ENCODE measurements around the gene CHFR. TPM values are rescaled to one million over a fixed set of nuclear protein-coding genes. Genes with fewer than 3 reads are reported as not detected.

CHFR gene
- total RNA-seq, 1 donor from 2014 or later, result 7.9 TPM

DNA sequence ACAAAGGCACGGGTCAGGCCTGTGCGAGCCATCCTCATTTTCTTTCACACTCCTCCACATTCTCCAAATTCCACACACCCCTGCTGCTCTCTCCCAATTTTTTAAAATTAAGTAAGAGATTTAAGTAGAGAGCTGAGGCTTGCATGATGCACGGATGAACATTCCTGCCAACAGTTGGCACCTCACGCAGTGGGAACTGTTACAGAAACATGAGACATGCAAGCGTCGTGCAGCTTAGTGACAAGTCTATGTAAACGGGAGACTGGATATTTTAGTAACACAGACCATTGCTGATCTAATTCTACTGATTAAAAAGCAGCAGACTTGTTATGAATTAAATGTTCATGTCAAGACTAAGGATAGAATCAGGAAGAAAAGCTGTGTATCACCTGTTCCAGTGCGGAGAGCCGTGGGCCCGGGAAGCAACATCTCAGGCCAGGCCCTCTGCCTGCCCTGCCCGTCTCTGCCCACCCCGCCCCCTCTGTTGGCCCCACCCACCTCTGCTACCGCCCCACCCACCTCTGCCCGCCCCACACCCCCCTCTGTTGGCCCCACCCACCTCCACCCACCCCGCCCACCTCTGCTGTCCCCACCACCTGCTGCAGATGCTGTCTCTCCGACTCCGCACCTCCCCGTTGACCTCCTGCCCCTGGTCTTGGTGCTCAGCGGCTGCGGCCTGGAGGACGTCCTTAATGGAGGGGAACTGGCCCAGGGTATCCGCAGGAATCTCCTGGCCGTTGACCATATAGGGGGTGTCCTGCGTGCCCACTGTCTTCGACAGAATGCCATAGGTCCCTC, 79.9 kb downstream of the CHFR start:
- TF ChIP-seq, protein P1, sequence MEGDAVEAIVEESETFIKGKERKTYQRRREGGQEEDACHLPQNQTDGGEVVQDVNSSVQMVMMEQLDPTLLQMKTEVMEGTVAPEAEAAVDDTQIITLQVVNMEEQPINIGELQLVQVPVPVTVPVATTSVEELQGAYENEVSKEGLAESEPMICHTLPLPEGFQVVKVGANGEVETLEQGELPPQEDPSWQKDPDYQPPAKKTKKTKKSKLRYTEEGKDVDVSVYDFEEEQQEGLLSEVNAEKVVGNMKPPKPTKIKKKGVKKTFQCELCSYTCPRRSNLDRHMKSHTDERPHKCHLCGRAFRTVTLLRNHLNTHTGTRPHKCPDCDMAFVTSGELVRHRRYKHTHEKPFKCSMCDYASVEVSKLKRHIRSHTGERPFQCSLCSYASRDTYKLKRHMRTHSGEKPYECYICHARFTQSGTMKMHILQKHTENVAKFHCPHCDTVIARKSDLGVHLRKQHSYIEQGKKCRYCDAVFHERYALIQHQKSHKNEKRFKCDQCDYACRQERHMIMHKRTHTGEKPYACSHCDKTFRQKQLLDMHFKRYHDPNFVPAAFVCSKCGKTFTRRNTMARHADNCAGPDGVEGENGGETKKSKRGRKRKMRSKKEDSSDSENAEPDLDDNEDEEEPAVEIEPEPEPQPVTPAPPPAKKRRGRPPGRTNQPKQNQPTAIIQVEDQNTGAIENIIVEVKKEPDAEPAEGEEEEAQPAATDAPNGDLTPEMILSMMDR (IDR thresholded peaks at IDR 0.05), result no peak
- intact Hi-C loops (cut with DNase I), result no loop called here
- no peaks in the 10 kb centered on the region for H3K27me3 ChIP-seq
- peaks cover 81 to 92% of the 10 kb centered on the region in 2 donors for H3K36me3 ChIP-seq
- H3K27ac ChIP-seq, result no peak overlapping the region
- H3K4me1 ChIP-seq, result no peaks in the 10 kb centered on the region
- no peaks in the 10 kb centered on the region for H3K9me3 ChIP-seq
- no peak overlapping the region for H3K4me3 ChIP-seq
- DNase-seq (ENCODE audit: low spot score in 2 of 2), result no peak

DNA sequence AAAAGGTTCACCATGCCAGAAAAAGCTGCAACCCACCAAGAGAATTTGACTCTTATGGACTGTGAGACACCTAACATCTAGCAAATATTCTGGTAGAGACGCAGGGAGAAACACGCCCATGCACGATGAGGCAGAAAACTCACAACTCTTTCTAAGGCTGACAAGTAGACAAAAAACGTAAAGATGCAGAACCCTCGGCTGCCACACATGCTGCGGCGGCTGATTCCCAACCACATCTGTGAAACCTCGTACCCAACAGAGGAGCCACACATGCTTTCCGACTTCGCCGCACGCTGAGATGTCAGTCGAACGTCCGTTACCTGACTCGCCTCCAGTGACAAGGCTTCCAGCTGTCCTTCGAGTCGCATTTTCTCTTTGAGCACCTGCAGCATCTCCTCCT, 80.5 kb downstream of the CHFR start:
- Histone ChIP-seq H3K9me3 (no peaks in the 10 kb centered on the region), H3K4me3 (no peak overlapping the region), H3K36me3 (peaks cover 79 to 91% of the 10 kb centered on the region in 2 donors), H3K4me1 (no peaks in the 10 kb centered on the region), H3K27ac (no peak overlapping the region), H3K27me3 (no peaks in the 10 kb centered on the region)
- TF ChIP-seq, protein P1 (IDR thresholded peaks at IDR 0.05), result no peak
- intact Hi-C loops (cut with DNase I), result no loop called here
- DNase-seq (ENCODE audit: low spot score in 2 of 2), result no peak

DNA sequence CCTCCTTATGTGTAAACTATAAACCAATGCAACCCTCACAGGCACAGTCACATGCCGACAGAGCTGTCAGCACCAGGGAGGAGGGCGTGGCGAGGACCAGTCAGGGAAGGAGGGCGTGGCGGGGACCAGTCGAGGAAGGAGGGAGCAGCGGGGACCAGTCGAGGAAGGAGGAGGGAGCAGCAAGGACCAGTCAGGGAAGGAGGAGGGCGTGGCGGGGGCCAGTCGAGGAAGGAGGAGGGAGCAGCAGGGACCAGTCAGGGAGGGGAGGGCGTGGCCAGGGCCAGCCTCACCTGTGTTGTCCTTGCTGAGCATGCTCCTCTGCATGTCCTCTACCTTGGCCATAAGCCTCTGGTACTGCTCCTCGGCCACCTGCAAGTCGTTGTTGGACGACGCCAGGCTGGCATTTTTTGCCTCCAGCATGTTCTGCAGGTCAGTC, 83.0 kb downstream of the CHFR start:
- no peaks in the 10 kb centered on the region for H3K4me1 ChIP-seq
- peaks cover 84 to 94% of the 10 kb centered on the region in 2 donors for H3K36me3 ChIP-seq
- intact Hi-C loops (cut with DNase I), result no loop called here
- H3K27ac ChIP-seq, result no peak overlapping the region
- H3K27me3 ChIP-seq, result no peaks in the 10 kb centered on the region
- H3K9me3 ChIP-seq, result no peaks in the 10 kb centered on the region
- no peak overlapping the region for H3K4me3 ChIP-seq
- TF ChIP-seq, protein P1 (IDR thresholded peaks at IDR 0.05), result no peak
- no peak for DNase-seq (ENCODE audit: low spot score in 2 of 2)

DNA sequence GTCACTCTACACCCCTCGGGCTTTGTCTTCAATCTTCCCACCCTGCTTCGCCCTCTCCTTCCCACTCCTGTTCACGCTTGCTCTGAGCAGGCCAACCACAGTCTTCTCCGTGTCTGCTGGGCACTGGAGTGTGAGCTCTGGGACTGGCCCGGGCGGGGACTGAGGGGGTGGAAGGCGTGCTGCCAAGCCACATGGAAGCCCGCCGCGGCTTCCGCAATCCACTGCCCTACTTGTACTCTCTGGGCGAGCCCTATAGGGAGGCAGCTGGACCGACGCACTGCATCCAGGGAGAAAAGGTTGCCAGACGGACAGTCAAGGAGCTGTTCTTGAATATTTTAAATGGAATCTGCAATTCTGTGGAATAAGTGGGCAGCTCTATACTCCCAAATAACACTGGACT, 83.5 kb downstream of the CHFR start:
- H3K4me1 ChIP-seq, result no peaks in the 10 kb centered on the region

DNA sequence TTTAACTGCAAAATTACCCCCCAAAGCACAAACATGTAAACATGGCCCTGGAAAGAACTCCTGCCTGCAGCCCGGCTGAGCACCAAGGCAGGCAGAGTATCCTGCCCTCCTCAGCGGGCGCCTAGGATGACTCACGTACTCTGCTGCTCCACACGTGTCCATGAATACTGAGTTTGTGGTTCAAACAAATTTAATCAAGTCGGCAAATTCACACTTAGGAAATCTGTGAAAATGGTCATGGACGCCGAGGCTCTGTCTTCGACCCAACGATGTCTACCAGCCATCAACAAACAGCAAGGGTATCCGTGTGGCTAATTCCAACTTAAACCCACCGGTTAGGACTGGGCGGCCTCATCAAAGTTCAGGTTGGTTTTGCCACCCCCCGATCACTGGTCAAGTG, 84.3 kb downstream of the CHFR start:
- intact Hi-C loops (cut with DNase I), result no loop called here
- no peak for DNase-seq (ENCODE audit: low spot score in 2 of 2)

More for the DNA sequence above, 83.5 kb downstream of the CHFR start:
- no peak for DNase-seq (ENCODE audit: low spot score in 2 of 2)
- Histone ChIP-seq H3K27me3 (no peaks in the 10 kb centered on the region), H3K9me3 (no peaks in the 10 kb centered on the region), H3K36me3 (peaks cover 84 to 95% of the 10 kb centered on the region in 2 donors), H3K4me3 (no peak overlapping the region), H3K27ac (no peak overlapping the region)
- intact Hi-C loops (cut with DNase I), result no loop called here
- TF ChIP-seq, protein P1 (IDR thresholded peaks at IDR 0.05), result no peak

More for the DNA sequence above, 84.3 kb downstream of the CHFR start:
- Histone ChIP-seq H3K36me3 (peaks cover 84 to 95% of the 10 kb centered on the region in 2 donors), H3K4me3 (no peak overlapping the region), H3K9me3 (no peaks in the 10 kb centered on the region), H3K27ac (no peak overlapping the region), H3K27me3 (no peaks in the 10 kb centered on the region), H3K4me1 (no peaks in the 10 kb centered on the region)
- TF ChIP-seq, protein P1 (IDR thresholded peaks at IDR 0.05), result no peak

Data from ascending aorta (tissue), 2 donors.